Non-pigmented ciliary epithelial cell (primary cell): Measurements from ENCODE around the gene CCL19.
"Not testable (repeated sequence)": the region's sequence is repeated elsewhere in the genome, so short reads cannot be mapped to it uniquely, and the experiment has no call there.

ENCODE experiments used
- DNase-seq: peaks from one replicate; pipeline ENCODE4 v3.0.0-alpha.2; 2010; ENCODE audit warnings: low read depth

Gene CCL19

GRCh38 chr9:34690983-34691935 lies at the start of gene CCL19:
CCL19 (minus strand) TSS chr9:34691276; CDS start chr9:34691139, 137 bp downstream.
- no peak for DNase-seq

GRCh38 chr9:34740176-34740575 lies 49.1 kb upstream of the CCL19 start:
- DNase-seq: not testable (repeated sequence)

GRCh38 chr9:34737677-34738260 lies 46.7 kb upstream of the CCL19 start:
- DNase-seq: no peak

DNA sequence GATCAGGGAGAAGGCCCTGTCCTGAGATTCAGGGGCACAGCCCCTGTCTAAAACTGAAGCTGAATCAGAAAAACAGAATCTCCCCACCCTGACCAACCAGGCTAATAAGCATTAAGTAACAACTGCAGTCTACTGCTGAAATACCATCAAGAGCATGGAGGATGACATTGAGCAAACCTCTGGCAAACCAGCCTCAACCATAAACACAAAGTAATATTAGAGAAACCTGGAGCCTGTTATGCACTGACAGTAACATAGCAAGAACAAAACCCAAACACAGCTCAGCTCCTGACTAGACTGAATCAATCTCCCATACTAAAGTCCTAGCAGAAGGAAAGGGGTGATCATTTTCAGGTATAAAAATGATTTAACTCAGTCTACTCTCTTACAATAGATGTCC lies 43.6 kb upstream of the CCL19 start:
- DNase-seq: no peak

DNA sequence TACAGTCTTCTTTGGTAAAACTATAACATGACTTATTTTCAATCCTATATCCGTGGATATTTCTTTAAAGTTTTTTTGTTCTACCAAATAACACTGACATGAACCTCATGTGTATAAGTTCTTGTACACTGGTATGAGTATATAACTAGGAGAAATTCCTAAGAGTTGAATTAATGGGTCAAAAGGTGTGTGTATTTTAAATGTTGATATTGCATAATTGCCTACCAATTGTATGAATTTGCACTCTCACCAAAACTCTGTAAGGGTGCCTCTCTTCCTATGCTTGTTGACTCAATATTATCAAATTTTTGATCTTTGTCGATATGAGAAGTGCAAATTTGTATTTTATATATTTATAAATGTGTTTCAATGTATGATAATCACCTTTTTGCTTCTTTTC lies 41.8 kb upstream of the CCL19 start:
- no peak for DNase-seq

DNA sequence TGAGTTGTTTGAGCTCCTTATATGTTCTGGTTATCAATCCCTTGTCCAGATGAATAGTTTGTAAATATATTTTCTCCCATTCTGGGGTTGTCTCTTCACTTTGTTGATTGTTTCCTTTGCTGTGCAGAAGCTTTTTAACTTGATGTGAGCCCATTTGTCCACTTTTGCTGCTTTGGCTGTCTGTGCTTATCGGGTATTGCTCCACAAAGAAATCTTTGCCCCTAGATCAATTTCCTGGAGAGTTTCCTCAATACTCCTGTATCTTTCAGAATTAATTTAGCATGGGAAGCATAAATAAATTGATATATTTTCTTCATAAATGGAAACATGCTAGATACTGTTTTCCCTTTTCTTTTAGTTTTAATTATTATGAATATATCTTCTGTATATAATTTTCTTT lies 41.4 kb upstream of the CCL19 start:
- DNase-seq: no peak

DNA sequence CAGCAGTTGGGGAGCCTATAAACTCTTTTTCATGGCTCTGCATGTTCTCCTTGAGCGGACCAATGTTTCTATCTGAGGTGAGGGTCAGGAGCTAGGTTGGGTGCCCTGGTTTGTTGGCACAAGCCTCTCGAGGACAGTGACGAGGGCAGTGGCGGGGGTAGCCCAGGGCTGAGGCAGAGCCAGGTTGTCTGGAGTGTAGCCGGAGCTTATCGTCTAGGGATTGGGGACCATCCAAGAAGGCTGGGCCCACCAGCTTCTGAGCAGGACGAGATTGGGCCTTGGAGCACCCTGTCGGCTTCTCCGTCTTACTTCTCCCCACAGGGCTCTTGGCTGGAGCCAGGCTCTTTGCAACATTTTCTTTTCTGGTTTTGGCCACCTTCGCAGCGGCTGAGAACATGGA lies 32.1 kb upstream of the CCL19 start:
- DNase-seq: no peak

DNA sequence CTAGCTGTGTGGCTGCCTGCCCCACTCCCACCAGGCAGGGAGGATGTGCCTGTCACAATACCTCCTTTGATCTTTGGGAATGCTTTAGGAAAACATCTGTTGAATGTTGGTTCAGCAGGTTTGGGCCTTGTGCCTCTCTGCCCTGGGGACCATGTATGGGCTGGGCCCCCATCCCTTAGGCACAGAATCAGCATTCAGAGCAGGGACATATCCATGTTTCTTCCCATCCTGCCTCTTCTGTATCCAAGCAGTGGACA lies 28.6 kb upstream of the CCL19 start:
- DNase-seq: not testable (repeated sequence)

DNA sequence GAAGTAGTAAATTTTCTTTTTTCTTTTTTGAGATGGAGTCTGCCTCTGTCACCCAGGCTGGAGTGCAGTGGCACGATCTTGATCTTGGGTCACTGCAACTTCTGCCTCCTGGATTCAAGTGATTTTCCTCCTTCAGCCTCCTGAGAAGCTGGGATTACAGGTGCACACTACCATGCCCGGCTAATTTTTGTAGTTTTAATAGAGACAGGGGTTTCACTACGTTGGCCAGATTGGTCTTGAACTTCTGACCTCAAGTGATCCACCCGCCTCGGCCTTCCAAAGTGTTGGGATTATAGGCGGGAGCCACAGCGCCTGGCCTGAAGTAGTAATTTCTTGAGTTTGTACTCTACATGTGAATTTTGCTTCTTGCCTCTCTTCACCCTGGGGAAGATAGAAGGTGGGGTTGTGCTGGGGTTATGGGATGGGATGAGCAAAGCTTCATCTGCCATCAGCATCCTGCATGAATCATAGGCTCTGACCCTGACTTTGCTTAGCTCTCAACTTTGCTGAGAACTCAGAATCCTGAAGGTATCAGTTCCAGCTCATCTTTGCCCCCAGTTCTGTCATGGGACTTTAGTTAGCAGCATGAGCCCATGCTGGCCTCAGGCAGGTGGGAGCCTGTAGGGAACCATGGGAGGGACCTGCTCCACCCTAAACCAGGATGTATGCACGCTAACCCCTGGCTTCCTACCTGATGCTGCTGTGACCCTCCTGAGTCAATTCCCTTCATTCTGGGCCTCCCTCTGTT lies 28.1 kb upstream of the CCL19 start:
- DNase-seq: no peak

GRCh38 chr9:34717996-34718614 lies 27.0 kb upstream of the CCL19 start:
- no peak for DNase-seq

GRCh38 chr9:34716711-34717110 lies 25.6 kb upstream of the CCL19 start:
- no peak for DNase-seq

DNA sequence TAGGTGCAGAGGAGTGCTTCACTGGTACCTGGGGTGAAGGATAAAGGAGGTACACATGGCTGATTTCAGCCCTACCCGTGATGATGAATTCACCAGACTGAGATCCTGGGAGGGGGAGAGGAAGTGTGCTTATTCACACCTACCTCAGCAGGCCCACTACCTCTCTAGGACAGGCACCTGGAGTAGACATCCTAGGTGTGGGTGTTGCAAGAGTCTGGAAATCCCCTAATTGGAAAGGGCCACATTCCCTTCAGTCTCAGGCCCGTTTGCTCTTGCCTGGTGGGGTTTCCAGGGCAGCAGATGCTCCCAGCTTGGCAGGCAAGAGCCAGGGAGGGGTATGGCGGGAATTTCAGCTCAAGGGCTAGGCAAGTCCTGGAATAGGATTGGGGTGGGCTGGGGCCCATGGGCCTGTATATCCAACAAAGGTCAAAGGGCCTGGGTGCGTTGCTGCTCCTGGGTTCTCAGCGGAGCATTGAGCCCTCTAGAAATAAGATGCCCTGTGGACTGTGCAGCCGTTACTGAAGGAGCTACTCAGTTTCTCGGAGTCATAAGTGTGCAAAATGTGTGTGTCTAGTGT lies 24.7 kb upstream of the CCL19 start:
- no peak for DNase-seq

GRCh38 chr9:34714007-34714406 lies 22.9 kb upstream of the CCL19 start:
- no peak for DNase-seq

- DNase-seq: no peak
Observed at GRCh38 chr9:34712140-34712539, 21.1 kb upstream of the CCL19 start.

- DNase-seq: no peak
Observed at GRCh38 chr9:34710023-34710422, 18.9 kb upstream of the CCL19 start, which contains the start of gene CCL21. CCL21 (minus strand) TSS chr9:34710136; CDS start chr9:34710066, 70 bp downstream.

GRCh38 chr9:34709196-34709978 lies 18.3 kb upstream of the CCL19 start:
- no peak for DNase-seq

DNA sequence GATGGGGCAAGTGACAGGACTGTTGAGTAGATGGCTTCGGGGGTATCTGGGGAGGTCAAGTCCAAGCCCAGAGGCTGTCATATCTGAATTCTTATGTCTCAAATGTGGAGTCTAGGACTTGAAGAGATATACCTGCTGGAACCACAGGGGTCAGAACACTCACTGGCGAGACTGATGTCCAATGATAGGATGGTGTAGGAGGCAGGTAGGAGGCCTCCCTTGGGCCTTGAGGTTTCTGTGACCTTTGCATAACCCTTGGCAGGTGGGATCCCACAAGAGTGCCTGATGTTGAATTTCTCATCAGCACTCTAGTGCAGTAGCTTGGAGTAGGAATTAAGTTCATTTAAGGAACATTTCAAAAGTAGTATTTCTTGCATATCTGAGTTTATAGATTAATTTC lies 16.1 kb upstream of the CCL19 start:
- DNase-seq: no peak

GRCh38 chr9:34701769-34702736 lies 11.0 kb upstream of the CCL19 start:
- DNase-seq: peak; percentile 54

GRCh38 chr9:34701023-34701768 lies 10.1 kb upstream of the CCL19 start:
- no peak for DNase-seq
